ENCODE measurements around the gene RAP1A. TPM values are rescaled to one million over a fixed set of nuclear protein-coding genes. Genes with fewer than 3 reads are reported as not detected.
A peak's percentile ranks its signal among the peaks of the same experiment; 100 is the strongest.

The RAP1A gene
- total RNA-seq, 1 experiment from 2014 or later: 25.4 TPM

- DNase-seq (ENCODE audit: low spot score) (no peak), ATAC-seq (no peak)
- CTCF ChIA-PET: interaction anchor here (0.9 to 1.3 kb wide), 2 partner anchors 165 to 190 kb away, joined by 4 to 9 read pairs; no protein-coding TSS in a partner anchor
- no peak overlapping the region for H3K4me3 Mint-ChIP-seq
- H3K27me3 Mint-ChIP-seq (ENCODE audit: low read depth): no peaks in the 10 kb centered on the region
- peaks cover 9% of the 10 kb centered on the region for H3K36me3 Mint-ChIP-seq
- peaks cover 9% of the 10 kb centered on the region for H3K4me1 Mint-ChIP-seq
- POLR2A ChIA-PET: no interaction called here
- H3K9me3 Mint-ChIP-seq: peaks cover 17% of the 10 kb centered on the region
- peak overlapping the region; percentile 47; the same call in 1 of the 2 replicates for H3K27ac Mint-ChIP-seq
- TF ChIP-seq RELA (CRISPR knock-in tag; IDR thresholded peaks at IDR 0.05; ENCODE audit: borderline replicate concordance) (no peak), TEAD1 (CRISPR knock-in tag; IDR thresholded peaks at IDR 0.05) (no peak), ZBTB43 (CRISPR knock-in tag; IDR thresholded peaks at IDR 0.05) (no peak), ELF4 (CRISPR knock-in tag; IDR thresholded peaks at IDR 0.05; ENCODE audit: low read depth) (no peak), FOXK1 (CRISPR knock-in tag; IDR thresholded peaks at IDR 0.05) (no peak), EMX1 (CRISPR knock-in tag; IDR thresholded peaks at IDR 0.05) (no peak), SMAD4 (CRISPR knock-in tag; IDR thresholded peaks at IDR 0.05) (no peak), NFATC4 (CRISPR knock-in tag; IDR thresholded peaks at IDR 0.05) (no peak), E2F4 (CRISPR knock-in tag; IDR thresholded peaks at IDR 0.05; ENCODE audit: borderline replicate concordance, low read depth) (no peak), CREM (CRISPR knock-in tag; IDR thresholded peaks at IDR 0.05) (no peak), ARID4B (CRISPR knock-in tag; IDR thresholded peaks at IDR 0.05; ENCODE audit: borderline replicate concordance) (no peak)
- TF ChIP-seq, protein P1, sequence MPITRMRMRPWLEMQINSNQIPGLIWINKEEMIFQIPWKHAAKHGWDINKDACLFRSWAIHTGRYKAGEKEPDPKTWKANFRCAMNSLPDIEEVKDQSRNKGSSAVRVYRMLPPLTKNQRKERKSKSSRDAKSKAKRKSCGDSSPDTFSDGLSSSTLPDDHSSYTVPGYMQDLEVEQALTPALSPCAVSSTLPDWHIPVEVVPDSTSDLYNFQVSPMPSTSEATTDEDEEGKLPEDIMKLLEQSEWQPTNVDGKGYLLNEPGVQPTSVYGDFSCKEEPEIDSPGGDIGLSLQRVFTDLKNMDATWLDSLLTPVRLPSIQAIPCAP (CRISPR knock-in tag; IDR thresholded peaks at IDR 0.05): no peak
Measured at GRCh38 chr1:111672331-111672730, 52.7 kb downstream of the RAP1A start.

DNA sequence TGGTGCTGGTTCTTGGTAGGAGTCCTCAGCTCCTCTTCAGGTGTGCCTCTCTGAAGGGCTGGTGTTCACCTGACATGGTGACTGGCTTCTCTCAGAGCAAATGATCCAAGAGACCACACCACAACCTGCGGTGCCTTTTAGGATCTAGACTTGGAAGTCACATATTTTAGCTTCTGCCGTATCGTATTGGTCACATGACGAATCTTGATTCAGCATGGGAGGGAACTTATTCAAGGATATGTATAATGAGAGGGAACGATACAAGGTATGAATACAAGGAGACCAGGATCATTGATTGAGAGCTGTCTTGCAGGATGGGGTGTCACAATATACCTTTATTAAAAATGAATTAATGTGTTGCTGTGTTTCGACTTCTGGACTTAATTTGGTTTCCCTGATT is 58.0 kb downstream of the RAP1A start:
- Mint-ChIP-seq H3K4me1 (peaks cover 4% of the 10 kb centered on the region), H3K9me3 (peaks cover 58% of the 10 kb centered on the region), H3K36me3 (peaks cover 55% of the 10 kb centered on the region), H3K27me3 (ENCODE audit: low read depth) (peaks cover 7% of the 10 kb centered on the region; the same call in 1 of the 2 replicates), H3K27ac (no peak overlapping the region), H3K4me3 (no peak overlapping the region)
- no peak for DNase-seq (ENCODE audit: low spot score)
- TF ChIP-seq ZNF317 (CRISPR knock-in tag; IDR thresholded peaks at IDR 0.05; ENCODE audit: borderline replicate concordance, low read depth): no peak
- TF ChIP-seq USF2 (CRISPR knock-in tag; IDR thresholded peaks at IDR 0.05): no peak
- TF ChIP-seq ZNF121 (CRISPR knock-in tag; IDR thresholded peaks at IDR 0.05): no peak
- TF ChIP-seq NR2C2 (CRISPR knock-in tag; IDR thresholded peaks at IDR 0.05): no peak
- TF ChIP-seq, protein P2, sequence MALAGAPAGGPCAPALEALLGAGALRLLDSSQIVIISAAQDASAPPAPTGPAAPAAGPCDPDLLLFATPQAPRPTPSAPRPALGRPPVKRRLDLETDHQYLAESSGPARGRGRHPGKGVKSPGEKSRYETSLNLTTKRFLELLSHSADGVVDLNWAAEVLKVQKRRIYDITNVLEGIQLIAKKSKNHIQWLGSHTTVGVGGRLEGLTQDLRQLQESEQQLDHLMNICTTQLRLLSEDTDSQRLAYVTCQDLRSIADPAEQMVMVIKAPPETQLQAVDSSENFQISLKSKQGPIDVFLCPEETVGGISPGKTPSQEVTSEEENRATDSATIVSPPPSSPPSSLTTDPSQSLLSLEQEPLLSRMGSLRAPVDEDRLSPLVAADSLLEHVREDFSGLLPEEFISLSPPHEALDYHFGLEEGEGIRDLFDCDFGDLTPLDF (CRISPR knock-in tag; IDR thresholded peaks at IDR 0.05): no peak
- TF ChIP-seq SMAD3 (CRISPR knock-in tag; IDR thresholded peaks at IDR 0.05; ENCODE audit: borderline replicate concordance): no peak
- POLR2A ChIA-PET: no interaction called here
- ATAC-seq: no peak
- CTCF ChIA-PET: no interaction called here
